Stimulated activated CD4-positive, alpha-beta T cell treated with anti-CD3 and anti-CD28 coated beads, TNF-alpha, amount 100 ng/mL, for 48 hours (primary cell): ENCODE data around the gene CPAMD8.
"Not testable (repeated sequence)": the region's sequence is repeated elsewhere in the genome, so short reads cannot be mapped to it uniquely, and the experiment has no call there.

Source experiments
- DNase-seq, 3 donors: peaks; one replicate each; pipeline ENCODE4 v3.0.0-alpha.2; 2020; ENCODE audit warnings: low read depth in 3 of 3

CPAMD8 gene

GRCh38 chr19:17001603-17002183, 24.9 kb downstream of the CPAMD8 start:
- peak in 2 of 3 donors; percentile 16 to 25 for DNase-seq

GRCh38 chr19:16998635-16999194, 27.9 kb downstream of the CPAMD8 start:
- DNase-seq = no peak

- not testable (repeated sequence) for DNase-seq
Measured at GRCh38 chr19:16996838-16997490, 29.6 kb downstream of the CPAMD8 start.

- no peak for DNase-seq
Measured at GRCh38 chr19:16988661-16989060, 37.9 kb downstream of the CPAMD8 start.

GRCh38 chr19:16985403-16985802, 41.2 kb downstream of the CPAMD8 start:
- DNase-seq = no peak

GRCh38 chr19:16982586-16982985, 44.0 kb downstream of the CPAMD8 start:
- DNase-seq = not testable (repeated sequence)

- DNase-seq = no peak
Measured at GRCh38 chr19:16978839-16979802, 47.5 kb downstream of the CPAMD8 start.

- no peak for DNase-seq
Measured at GRCh38 chr19:16978156-16978555, 48.5 kb downstream of the CPAMD8 start.

- no peak for DNase-seq
Measured at GRCh38 chr19:16977306-16977705, 49.3 kb downstream of the CPAMD8 start.

GRCh38 chr19:16976446-16976845, 50.2 kb downstream of the CPAMD8 start:
- DNase-seq = no peak

GRCh38 chr19:16970821-16971220, 55.8 kb downstream of the CPAMD8 start:
- no peak for DNase-seq

GRCh38 chr19:16969135-16969534, 57.5 kb downstream of the CPAMD8 start:
- no peak for DNase-seq

GRCh38 chr19:16960996-16961822, 65.4 kb downstream of the CPAMD8 start:
- not testable (repeated sequence) for DNase-seq

- not testable (repeated sequence) for DNase-seq
Measured at GRCh38 chr19:16958277-16958676, 68.3 kb downstream of the CPAMD8 start.

GRCh38 chr19:16957855-16958254, 68.8 kb downstream of the CPAMD8 start:
- DNase-seq = no peak

GRCh38 chr19:16957151-16957701, 69.4 kb downstream of the CPAMD8 start:
- DNase-seq = no peak

GRCh38 chr19:16955161-16955560, 71.4 kb downstream of the CPAMD8 start:
- DNase-seq = no peak

- no peak for DNase-seq
Measured at GRCh38 chr19:16952046-16952445, 74.6 kb downstream of the CPAMD8 start.

- no peak for DNase-seq
Measured at GRCh38 chr19:16951529-16951928, 75.1 kb downstream of the CPAMD8 start.

GRCh38 chr19:16949496-16950023, 77.0 kb downstream of the CPAMD8 start:
- no peak for DNase-seq
